CD4-positive, alpha-beta T cell treated with Interleukin-2 at 100 ng/mL for 4 hours (primary cell): Measurements from ENCODE around the gene CCT2.

Experiments used
- DNase-seq: peaks from one replicate; pipeline ENCODE4 v3.0.0-alpha.2; 2020; ENCODE audit warnings: low spot score

Gene CCT2

GRCh38 chr12:69642531-69642930, 57.3 kb downstream of the CCT2 start:
- DNase-seq, result no peak

GRCh38 chr12:69644511-69644910, 59.3 kb downstream of the CCT2 start:
- DNase-seq, result no peak

- no peak for DNase-seq
These were observed 59.8 kb downstream of the CCT2 start for GRCh38 chr12:69645031-69645430.

- DNase-seq, result no peak
These were observed 61.9 kb downstream of the CCT2 start for GRCh38 chr12:69647178-69647577.

GRCh38 chr12:69648476-69648875, 63.2 kb downstream of the CCT2 start:
- DNase-seq, result no peak

GRCh38 chr12:69649529-69649928, 64.3 kb downstream of the CCT2 start:
- no peak for DNase-seq
